OCI-LY1 (cell line): Measurements from ENCODE around the gene IDS.
"Not testable (repeated sequence)": the region's sequence is repeated elsewhere in the genome, so short reads cannot be mapped to it uniquely, and the experiment has no call there.

Experiments
- EZH2 ChIP-seq: fragments of 200-600 bp; sonication (generic), shearing (Covaris generic); IDR thresholded peaks from 2 replicates; pipeline ENCODE4 v1.8.0; 2017; ENCODE audit warnings: borderline replicate concordance, mixed run types, mild to moderate bottlenecking, antibody characterized with exemption, low read length, moderate library complexity, mixed read lengths
- TF ChIP-seq, protein P1 (sequence below): fragments of 200-600 bp; sonication (generic), shearing (Covaris generic); IDR thresholded peaks from 2 replicates; pipeline ENCODE4 v1.5.1; 2017; ENCODE audit warnings: mild to moderate bottlenecking, antibody characterized with exemption, low read length, moderate library complexity, mixed read lengths

DNA sequence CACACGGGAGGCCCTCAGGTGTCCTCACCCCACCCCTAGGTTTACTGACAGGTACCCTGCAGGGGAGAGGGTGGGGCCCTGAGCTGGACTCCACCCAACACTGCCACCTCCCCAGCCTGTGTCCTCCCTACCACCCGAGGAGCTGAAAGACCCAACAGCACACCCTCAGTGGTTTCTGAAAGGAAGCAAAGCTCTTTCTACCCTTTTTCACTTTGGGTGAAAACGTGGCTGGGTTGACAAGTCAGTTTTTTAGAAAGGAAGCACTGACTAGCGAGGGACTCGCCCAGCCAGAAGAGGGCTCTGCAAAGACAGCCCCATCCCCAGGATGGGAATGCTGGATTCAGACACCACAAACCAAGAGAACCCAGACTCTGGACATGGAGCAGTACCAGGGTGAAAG lies 2.2 kb downstream of the IDS start:
- TF ChIP-seq EZH2: not testable (repeated sequence)
- TF ChIP-seq, protein P1, sequence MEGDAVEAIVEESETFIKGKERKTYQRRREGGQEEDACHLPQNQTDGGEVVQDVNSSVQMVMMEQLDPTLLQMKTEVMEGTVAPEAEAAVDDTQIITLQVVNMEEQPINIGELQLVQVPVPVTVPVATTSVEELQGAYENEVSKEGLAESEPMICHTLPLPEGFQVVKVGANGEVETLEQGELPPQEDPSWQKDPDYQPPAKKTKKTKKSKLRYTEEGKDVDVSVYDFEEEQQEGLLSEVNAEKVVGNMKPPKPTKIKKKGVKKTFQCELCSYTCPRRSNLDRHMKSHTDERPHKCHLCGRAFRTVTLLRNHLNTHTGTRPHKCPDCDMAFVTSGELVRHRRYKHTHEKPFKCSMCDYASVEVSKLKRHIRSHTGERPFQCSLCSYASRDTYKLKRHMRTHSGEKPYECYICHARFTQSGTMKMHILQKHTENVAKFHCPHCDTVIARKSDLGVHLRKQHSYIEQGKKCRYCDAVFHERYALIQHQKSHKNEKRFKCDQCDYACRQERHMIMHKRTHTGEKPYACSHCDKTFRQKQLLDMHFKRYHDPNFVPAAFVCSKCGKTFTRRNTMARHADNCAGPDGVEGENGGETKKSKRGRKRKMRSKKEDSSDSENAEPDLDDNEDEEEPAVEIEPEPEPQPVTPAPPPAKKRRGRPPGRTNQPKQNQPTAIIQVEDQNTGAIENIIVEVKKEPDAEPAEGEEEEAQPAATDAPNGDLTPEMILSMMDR: not testable (repeated sequence)
